MG63 (cell line): ENCODE data around the gene STAT3. TPM values are rescaled to one million over a fixed set of nuclear protein-coding genes. Genes with fewer than 3 reads are reported as not detected.
"Not testable (repeated sequence)": the region's sequence is repeated elsewhere in the genome, so short reads cannot be mapped to it uniquely, and the experiment has no call there.

Experiments
- DNase-seq: peaks from one replicate; pipeline ENCODE4 v3.0.0-alpha.2; 2020
- H3K27me3 ChIP-seq: fragments of 250-450 bp; sonication (Bioruptor Pico); 2 replicates; pipeline ENCODE4 v1.5.1; 2020; ENCODE audit warnings: mild to moderate bottlenecking, moderate library complexity
- H3K36me3 ChIP-seq: fragments of 250-450 bp; sonication (Bioruptor Pico); 2 replicates; pipeline ENCODE4 v1.5.1; 2020; ENCODE audit warnings: mild to moderate bottlenecking, moderate library complexity
- H3K4me3 ChIP-seq: fragments of 250-450 bp; sonication (Bioruptor Pico); 2 replicates; pipeline ENCODE4 v1.5.1; 2020; ENCODE audit warnings: mild to moderate bottlenecking, moderate library complexity
- H3K9me3 ChIP-seq: fragments of 250-450 bp; sonication (Bioruptor Pico); 2 replicates; pipeline ENCODE4 v1.5.1; 2020; ENCODE audit warnings: mild to moderate bottlenecking, moderate library complexity
- total RNA-seq: library from RNA; depleted of rRNA; stranded (reverse); fragments of >200 nt; shearing (Covaris generic); gene quantifications from 2 replicates; pipeline ENCODE4 v1.2.3, GENCODE V29; 2014; ENCODE audit warnings: low replicate concordance

Gene STAT3
- total RNA-seq, 1 experiment from 2014 or later, result 59.9 TPM

DNA sequence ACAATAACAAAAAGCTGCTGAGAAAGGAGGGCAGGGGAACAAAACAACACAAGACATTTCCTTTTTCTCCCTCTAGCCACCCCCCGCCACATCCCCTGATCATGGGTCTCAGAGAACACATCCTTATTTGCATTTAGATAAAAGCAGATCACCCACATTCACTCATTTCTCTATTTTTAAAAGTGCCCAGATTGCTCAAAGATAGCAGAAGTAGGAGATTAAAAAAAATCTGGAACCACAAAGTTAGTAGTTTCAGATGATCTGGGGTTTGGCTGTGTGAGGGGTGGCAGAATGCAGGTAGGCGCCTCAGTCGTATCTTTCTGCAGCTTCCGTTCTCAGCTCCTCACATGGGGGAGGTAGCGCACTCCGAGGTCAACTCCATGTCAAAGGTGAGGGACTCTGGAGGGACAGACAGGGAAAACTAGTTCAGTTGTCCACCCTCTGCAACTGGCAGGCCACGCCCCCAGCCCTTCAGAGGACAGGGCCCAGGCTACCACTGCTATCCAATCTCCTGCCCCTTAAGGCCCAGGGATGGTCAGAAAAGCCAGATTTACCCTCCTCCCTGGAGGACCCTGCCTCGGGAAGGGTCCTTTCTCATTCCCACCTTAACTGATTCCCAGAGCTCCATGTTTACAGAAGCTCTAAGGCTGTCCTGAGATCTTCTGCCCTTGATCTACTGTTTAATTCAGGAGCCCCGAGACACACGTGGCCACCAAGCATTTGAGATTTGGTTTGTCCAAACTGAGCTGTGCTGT is 72.7 kb downstream of the STAT3 start:
- DNase-seq, result no peak
- Histone ChIP-seq H3K27me3 (no peaks in the 10 kb centered on the region), H3K9me3 (no peaks in the 10 kb centered on the region), H3K4me3 (no peak overlapping the region), H3K36me3 (peaks cover 73% of the 10 kb centered on the region)

DNA sequence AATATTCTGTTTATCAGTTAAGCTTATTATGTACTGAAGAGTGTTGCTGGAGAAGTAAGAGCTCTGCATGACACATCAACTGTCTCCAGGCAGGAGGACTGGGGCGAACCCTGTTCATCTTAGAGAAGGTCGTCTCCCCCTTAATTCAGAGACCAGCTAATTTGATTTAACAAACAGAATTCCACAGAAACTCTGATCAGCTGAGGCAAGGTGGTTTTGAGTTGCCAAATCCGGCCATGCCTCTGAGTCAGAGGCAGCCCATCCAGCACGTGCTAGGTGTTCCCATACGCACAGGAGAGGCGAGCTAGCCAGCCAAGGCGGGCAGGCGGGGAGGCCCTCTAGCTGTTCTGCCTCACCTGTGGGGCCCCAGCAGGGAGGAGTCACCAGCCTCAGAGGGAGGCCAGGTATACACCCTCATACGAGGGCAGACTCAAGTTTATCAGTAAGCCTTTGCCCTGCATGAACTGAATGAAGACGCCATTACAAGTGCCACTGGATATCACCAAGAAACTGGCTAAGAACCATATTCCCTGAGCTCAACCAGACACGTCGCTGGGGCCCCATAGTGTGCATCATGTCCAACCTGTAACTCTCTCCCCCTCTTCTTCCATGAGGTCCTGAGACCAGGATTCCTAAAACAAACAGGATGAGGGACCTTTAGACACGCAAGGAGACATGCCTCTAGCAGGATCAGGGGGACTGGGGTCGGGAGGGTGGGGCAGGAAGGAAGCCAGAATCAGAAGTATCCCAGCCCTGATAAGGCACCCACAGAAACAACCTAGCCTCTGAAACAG is 74.3 kb downstream of the STAT3 start:
- Histone ChIP-seq H3K36me3 (peaks cover 63% of the 10 kb centered on the region), H3K27me3 (no peaks in the 10 kb centered on the region), H3K9me3 (no peaks in the 10 kb centered on the region), H3K4me3 (no peak overlapping the region)
- no peak for DNase-seq

DNA sequence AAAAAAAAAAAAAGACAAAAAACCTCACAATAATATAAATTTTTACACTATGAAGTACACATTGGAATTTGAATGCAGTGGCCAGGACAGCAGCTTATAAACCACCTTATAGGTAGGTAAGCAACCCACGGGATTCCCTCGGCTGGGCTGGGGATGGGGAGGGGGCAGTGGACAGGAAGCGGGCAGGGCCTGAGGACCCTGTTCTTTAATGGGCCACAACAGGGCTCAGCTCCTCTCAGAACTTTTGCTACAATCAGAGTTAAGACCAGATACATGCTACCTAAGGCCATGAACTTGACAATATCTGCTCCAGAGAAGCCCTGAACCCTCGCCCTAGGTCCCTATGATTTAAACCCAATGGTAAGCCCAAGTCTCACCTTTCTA is 74.9 kb downstream of the STAT3 start:
- Histone ChIP-seq H3K4me3 (no peak overlapping the region), H3K9me3 (no peaks in the 10 kb centered on the region), H3K27me3 (no peaks in the 10 kb centered on the region), H3K36me3 (peaks cover 57% of the 10 kb centered on the region)
- DNase-seq, result no peak

DNA sequence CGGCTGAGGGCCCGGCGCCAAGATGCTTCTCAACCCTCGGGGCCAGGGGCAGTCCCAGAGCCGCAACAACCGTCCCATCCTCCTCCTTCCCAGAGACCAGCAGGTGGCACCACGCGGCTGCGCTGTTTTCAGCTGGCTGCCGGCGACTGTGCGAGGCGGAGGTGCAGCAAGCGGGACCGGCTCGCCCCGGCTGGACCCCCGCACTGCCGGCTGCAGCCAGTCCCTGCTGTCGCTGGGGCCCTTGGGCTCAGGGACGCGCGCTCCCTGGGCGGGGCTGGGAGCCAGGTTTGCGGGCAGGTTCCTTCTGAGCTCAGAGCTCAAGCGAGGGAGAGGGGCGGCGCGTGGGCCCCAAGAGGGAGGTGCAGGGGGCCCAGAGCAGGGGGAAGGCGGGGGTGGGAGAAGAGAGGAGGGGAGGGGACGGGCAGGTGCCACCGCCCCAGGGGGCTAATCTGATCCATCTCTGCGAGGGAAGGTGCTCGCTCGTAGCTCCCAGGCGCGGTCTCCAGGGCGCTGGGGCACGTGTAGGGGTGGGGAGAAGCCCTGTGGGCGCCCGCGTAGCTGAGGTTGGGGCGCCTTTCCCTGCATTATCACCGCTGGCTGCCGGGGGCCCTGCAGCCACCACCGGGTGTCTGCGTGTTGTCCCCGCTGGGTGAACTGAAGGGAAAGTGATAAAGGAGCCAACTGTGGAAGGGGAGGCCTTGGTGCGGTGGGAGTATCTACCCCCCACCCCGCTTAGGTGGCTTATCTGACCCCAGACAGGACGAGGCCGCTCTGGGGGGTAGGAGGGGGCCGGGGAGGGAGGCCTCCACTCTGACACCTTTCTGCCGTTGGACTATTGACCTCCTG is 75.7 kb downstream of the STAT3 start:
- no peaks in the 10 kb centered on the region for H3K9me3 ChIP-seq
- DNase-seq, result no peak
- H3K36me3 ChIP-seq, result peaks cover 52% of the 10 kb centered on the region
- H3K4me3 ChIP-seq, result no peak overlapping the region
- no peaks in the 10 kb centered on the region for H3K27me3 ChIP-seq

DNA sequence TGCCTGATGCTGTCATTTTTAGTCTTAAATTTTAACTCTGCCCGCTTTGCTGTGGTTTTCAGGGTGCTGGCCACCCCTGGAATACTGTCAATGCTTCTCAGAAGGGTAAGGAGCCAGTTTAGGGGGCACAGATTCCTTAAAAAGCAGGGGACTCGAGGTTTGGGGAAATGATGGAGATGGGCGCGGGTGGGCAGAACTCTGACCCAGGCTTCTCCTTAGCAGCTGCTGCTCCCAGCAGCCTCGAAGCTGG is 76.3 kb downstream of the STAT3 start:
- H3K9me3 ChIP-seq, result no peaks in the 10 kb centered on the region
- DNase-seq, result no peak
- H3K4me3 ChIP-seq, result no peak overlapping the region
- no peaks in the 10 kb centered on the region for H3K27me3 ChIP-seq
- H3K36me3 ChIP-seq, result peaks cover 47% of the 10 kb centered on the region

DNA sequence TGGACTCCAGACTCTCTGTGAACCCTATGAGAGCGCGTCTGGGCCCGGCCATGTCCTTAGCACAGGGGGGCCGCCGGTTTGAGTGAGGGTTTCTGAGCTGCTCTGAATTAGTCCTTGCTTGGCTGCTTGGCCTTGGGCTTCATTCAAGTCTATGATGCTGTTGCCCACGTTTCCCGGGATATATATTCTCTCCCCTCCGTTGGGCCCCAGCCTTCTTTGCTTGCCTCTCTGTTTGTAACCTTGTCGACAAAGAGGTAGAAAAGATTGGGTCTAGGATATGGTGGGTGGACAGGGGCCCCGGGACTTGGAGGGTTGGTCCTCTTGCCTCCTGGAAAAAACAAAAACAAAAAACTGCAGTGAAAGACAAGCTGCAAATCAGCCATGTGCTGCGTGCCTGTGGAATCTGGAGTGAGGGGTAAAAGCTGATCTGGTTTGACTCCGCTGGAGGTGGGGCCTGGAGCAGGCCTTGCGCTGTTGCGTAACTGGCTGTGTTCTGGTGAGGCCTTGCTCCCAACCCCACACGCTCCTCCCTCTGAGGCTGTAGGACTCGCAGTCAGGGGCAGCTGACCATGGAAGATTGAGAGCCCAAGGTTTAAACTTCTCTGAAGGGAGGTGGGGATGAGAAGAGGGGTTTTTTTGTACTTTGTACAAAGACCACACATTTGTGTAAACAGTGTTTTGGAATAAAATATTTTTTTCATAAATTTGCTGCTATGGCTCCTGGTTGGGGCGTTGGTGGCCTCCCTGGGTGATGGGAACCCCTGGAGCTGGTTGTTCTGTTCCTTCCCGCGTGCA is 76.8 kb downstream of the STAT3 start:
- no peak for DNase-seq
- H3K9me3 ChIP-seq, result no peaks in the 10 kb centered on the region
- no peak overlapping the region for H3K4me3 ChIP-seq
- H3K27me3 ChIP-seq, result no peaks in the 10 kb centered on the region
- H3K36me3 ChIP-seq, result peaks cover 41% of the 10 kb centered on the region

DNA sequence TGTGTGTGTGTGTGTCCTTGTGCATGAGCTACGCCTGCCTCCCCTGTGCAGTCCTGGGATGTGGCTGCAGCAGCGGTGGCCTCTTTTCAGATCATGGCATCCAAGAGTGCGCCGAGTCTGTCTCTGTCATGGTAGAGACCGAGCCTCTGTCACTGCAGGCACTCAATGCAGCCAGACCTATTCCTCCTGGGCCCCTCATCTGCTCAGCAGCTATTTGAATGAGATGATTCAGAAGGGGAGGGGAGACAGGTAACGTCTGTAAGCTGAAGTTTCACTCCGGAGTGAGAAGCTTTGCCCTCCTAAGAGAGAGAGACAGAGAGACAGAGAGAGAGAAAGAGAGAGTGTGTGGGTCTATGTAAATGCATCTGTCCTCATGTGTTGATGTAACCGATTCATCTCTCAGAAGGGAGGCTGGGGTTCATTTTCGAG is 77.4 kb downstream of the STAT3 start:
- Histone ChIP-seq H3K9me3 (no peaks in the 10 kb centered on the region), H3K36me3 (peaks cover 37% of the 10 kb centered on the region), H3K27me3 (no peaks in the 10 kb centered on the region), H3K4me3 (no peak overlapping the region)
- no peak for DNase-seq

DNA sequence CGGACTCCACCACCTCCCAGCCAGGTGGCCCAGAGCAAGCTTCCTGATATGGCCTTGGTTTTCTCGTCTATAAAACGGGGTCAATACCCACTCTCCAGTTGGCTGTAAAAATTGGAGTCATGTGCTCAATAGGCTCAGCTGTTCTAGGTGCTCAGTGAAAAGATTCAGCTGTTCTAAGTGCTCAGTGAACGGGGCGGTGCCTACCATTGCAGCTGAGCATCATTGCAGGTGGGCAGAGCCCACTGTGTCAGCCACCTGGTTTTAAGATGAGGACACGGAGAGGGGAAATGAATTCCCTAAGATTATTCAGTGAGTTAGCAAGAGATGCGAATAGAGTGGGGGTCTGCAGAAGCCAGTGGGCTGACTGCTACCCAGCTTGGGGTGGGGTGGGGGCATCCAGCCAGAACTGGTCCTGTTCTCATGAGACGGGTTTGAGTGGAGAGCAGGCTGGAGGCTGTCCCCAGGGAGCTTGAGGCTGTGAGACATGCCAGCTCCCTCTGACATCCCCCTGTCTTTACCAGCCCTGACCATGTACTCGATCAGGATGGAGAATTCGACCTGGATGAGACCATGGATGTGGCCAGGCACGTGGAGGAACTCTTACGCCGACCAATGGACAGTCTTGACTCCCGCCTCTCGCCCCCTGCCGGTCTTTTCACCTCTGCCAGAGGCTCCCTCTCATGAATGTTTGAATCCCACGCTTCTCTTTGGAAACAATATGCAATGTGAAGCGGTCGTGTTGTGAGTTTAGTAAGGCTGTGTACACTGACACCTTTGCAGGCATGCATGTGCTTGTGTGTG is 78.1 kb downstream of the STAT3 start:
- Histone ChIP-seq H3K36me3 (peaks cover 30% of the 10 kb centered on the region), H3K27me3 (no peaks in the 10 kb centered on the region), H3K9me3 (no peaks in the 10 kb centered on the region), H3K4me3 (no peak overlapping the region)
- DNase-seq, result no peak

DNA sequence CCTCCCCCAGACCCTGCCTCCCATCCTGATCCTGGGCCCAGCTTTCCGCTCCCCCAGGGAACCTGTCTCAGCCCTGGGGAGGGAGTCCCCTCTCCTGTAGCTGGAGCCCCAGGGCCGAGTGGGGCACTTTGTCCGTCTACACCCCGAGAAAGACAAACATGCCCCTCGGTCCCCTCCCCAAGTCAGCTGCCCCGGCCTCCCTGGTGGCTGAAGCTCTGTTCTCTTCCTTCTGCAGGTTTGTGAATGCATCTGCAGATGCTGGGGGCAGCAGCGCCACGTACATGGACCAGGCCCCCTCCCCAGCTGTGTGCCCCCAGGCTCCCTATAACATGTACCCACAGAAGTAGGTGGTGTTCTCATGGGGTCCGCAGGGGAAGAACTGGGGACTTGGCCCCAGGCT is 79.1 kb downstream of the STAT3 start:
- no peak for DNase-seq
- H3K4me3 ChIP-seq, result no peak overlapping the region
- no peaks in the 10 kb centered on the region for H3K27me3 ChIP-seq
- peaks cover 23% of the 10 kb centered on the region for H3K36me3 ChIP-seq
- H3K9me3 ChIP-seq, result no peaks in the 10 kb centered on the region

DNA sequence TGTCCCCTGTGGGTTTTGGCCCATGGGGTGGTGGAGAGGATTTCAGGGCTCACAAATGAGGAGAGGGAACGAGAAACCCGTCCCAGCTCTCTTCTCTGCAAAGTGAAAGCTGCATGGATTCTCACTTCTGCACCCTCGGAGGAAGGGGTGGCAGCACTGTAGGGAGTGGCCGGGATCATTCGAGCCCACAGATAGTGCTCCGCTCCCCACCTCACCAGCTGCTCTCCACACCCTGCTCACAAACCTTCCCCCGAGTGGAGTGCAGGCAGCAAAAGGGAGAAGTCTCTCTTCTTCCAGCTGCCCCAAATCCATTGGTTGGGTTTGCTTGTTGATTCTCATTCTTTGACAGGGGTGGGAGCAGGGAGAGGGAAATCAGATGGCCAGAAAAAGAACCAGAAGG is 79.8 kb downstream of the STAT3 start:
- Histone ChIP-seq H3K27me3 (no peaks in the 10 kb centered on the region), H3K36me3 (peaks cover 16% of the 10 kb centered on the region), H3K4me3 (no peak overlapping the region), H3K9me3 (no peaks in the 10 kb centered on the region)
- no peak for DNase-seq

DNA sequence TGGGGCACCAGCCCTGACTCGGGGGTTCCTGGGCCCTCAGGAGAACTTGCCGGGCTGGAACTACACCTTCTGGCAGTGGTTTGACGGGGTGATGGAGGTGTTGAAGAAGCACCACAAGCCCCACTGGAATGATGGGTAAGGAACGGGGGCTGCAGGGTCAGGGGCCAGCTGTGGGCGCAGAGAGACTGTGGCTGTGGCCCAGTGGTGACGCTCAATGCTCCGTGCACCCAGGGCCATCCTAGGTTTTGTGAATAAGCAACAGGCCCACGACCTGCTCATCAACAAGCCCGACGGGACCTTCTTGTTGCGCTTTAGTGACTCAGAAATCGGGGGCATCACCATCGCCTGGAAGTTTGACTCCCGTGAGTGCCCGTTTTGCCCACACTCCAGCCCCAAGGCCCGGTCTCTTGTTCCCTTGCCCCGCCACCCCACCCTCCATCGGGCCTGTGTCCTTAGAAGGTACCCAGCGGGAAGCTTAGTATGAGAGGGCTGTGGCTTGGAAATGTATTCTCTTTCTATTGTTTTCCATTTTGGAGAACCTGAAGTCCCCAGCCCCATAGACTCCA is 80.8 kb downstream of the STAT3 start:
- Histone ChIP-seq H3K4me3 (no peak overlapping the region), H3K9me3 (no peaks in the 10 kb centered on the region), H3K36me3 (peaks cover 14% of the 10 kb centered on the region), H3K27me3 (no peaks in the 10 kb centered on the region)
- no peak for DNase-seq

DNA sequence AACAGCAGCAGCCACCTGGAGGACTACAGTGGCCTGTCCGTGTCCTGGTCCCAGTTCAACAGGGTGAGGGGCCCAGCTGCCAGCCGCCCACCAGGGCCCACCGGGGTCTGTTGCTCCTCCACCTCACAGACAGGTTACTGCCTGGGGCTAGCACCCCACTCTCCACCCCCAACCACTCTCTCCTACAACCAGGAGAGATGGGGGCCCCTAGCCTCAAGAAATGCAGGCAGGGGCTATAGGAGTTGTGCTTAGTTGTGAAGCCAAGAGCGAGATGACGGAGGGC is 81.9 kb downstream of the STAT3 start:
- DNase-seq, result no peak
- H3K9me3 ChIP-seq, result no peaks in the 10 kb centered on the region
- H3K27me3 ChIP-seq, result no peaks in the 10 kb centered on the region
- H3K36me3 ChIP-seq, result peaks cover 9% of the 10 kb centered on the region
- H3K4me3 ChIP-seq, result no peak overlapping the region

DNA sequence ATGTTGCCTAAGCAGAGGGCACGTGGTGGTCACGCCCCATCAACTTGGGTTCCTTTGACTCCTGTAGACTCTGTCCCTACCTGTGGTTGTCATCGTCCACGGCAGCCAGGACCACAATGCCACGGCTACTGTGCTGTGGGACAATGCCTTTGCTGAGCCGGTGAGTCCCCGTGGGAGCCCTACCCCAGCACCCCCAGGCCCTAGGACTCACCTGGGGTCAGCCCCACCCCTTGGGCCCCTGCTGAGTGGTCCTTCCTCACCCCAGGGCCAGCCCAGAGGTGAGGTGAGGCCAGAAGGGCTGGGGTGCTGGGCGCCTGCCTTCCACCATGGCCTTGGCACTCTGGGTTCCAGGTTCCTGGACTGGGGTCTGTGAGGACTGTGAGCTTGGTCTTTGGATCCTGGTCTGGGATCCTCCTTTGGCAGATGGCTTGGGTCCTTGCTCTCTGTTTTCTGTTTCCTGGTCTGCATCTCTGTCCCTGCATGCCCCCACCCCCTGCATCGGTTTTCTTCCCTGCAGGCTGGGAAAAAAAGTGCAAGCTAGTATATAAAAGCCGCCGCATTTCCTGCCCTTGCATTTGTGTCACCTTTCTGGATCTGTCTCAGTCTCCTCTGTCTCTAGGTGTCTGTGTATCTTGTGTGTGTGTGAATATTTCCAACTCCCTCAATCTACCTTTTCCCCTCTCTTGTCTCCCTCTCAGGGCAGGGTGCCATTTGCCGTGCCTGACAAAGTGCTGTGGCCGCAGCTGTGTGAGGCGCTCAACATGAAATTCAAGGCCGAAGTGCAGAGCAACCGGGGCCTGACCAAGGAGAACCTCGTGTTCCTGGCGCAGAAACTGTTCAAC is 82.5 kb downstream of the STAT3 start:
- no peak for DNase-seq
- H3K4me3 ChIP-seq, result no peak overlapping the region
- H3K36me3 ChIP-seq, result peaks cover 3% of the 10 kb centered on the region; the same call in 1 of the 2 replicates
- H3K9me3 ChIP-seq, result no peaks in the 10 kb centered on the region
- H3K27me3 ChIP-seq, result no peaks in the 10 kb centered on the region

DNA sequence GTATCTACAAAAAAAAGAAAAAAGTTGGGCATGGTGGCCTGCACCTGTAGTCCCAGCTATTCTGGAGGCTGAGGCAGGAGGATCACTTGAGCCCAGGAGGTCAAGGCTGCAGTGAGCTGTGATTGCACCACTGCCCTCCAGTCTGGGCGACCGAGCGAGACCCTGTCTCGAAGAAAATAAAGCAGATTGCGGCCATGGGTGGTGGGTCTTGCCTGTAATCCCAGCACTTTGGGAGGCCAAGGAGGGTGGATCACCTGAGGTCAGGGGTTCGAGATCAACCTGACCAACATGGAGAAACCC is 83.3 kb downstream of the STAT3 start:
- H3K27me3 ChIP-seq, result not testable (repeated sequence)

More for the DNA sequence above, 83.3 kb downstream of the STAT3 start:
- H3K9me3 ChIP-seq, H3K36me3 ChIP-seq, H3K4me3 ChIP-seq, DNase-seq: not testable (repeated sequence)
